Measurements from ENCODE around the gene MUSTN1.

MUSTN1 gene

GRCh38 chr3:52793702-52794611, 40.9 kb downstream of the MUSTN1 start:
- H3K36me3 ChIP-seq: peaks cover 0 to 6% (median 0%) of the 10 kb centered on the region in 3 donors

GRCh38 chr3:52792961-52793695, 41.7 kb downstream of the MUSTN1 start:
- TF ChIP-seq, protein P1, sequence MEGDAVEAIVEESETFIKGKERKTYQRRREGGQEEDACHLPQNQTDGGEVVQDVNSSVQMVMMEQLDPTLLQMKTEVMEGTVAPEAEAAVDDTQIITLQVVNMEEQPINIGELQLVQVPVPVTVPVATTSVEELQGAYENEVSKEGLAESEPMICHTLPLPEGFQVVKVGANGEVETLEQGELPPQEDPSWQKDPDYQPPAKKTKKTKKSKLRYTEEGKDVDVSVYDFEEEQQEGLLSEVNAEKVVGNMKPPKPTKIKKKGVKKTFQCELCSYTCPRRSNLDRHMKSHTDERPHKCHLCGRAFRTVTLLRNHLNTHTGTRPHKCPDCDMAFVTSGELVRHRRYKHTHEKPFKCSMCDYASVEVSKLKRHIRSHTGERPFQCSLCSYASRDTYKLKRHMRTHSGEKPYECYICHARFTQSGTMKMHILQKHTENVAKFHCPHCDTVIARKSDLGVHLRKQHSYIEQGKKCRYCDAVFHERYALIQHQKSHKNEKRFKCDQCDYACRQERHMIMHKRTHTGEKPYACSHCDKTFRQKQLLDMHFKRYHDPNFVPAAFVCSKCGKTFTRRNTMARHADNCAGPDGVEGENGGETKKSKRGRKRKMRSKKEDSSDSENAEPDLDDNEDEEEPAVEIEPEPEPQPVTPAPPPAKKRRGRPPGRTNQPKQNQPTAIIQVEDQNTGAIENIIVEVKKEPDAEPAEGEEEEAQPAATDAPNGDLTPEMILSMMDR (IDR thresholded peaks at IDR 0.05): no peak
- Histone ChIP-seq H3K4me3 (no peak overlapping the region), H3K4me1 (peaks cover 0 to 45% (median 31%) of the 10 kb centered on the region in 4 donors), H3K27ac (peak overlapping the region; percentile 83 to 88), H3K27me3 (no peaks in the 10 kb centered on the region), H3K36me3 (peaks cover 0 to 6% (median 0%) of the 10 kb centered on the region in 3 donors), H3K9me3 (no peaks in the 10 kb centered on the region)
- intact Hi-C loops (cut with DNase I; ENCODE audit: low total_unique reads): no loop called here
- DNase-seq: no peak

More at GRCh38 chr3:52793702-52794611, 40.9 kb downstream of the MUSTN1 start:
- Histone ChIP-seq H3K4me3 (peak overlapping the region in 1 of 2 donors; percentile 35), H3K27me3 (no peaks in the 10 kb centered on the region), H3K9me3 (no peaks in the 10 kb centered on the region), H3K4me1 (peaks cover 0 to 50% (median 37%) of the 10 kb centered on the region in 4 donors), H3K27ac (peak overlapping the region; percentile 83 to 88)
- no peak for DNase-seq
- intact Hi-C loops (cut with DNase I; ENCODE audit: low total_unique reads): no loop called here
- TF ChIP-seq, protein P1 (IDR thresholded peaks at IDR 0.05): no peak

GRCh38 chr3:52792413-52792812, 42.4 kb downstream of the MUSTN1 start:
- peak overlapping the region in 1 of 2 donors; percentile 88 for H3K27ac ChIP-seq

GRCh38 chr3:52791928-52792327, 42.9 kb downstream of the MUSTN1 start:
- DNase-seq: no peak
- no peaks in the 10 kb centered on the region for H3K9me3 ChIP-seq
- H3K27ac ChIP-seq: peak overlapping the region in 1 of 2 donors; percentile 88
- TF ChIP-seq, protein P1 (IDR thresholded peaks at IDR 0.05): no peak
- H3K36me3 ChIP-seq: peaks cover 0 to 2% (median 0%) of the 10 kb centered on the region in 3 donors
- intact Hi-C loops (cut with DNase I; ENCODE audit: low total_unique reads): no loop called here
- no peaks in the 10 kb centered on the region for H3K27me3 ChIP-seq
- H3K4me3 ChIP-seq: no peak overlapping the region
- peaks cover 0 to 49% (median 28%) of the 10 kb centered on the region in 4 donors for H3K4me1 ChIP-seq

More at GRCh38 chr3:52792413-52792812, 42.4 kb downstream of the MUSTN1 start:
- Histone ChIP-seq H3K9me3 (no peaks in the 10 kb centered on the region), H3K27me3 (no peaks in the 10 kb centered on the region), H3K36me3 (peaks cover 0 to 6% (median 0%) of the 10 kb centered on the region in 3 donors), H3K4me1 (peaks cover 0 to 46% (median 28%) of the 10 kb centered on the region in 4 donors), H3K4me3 (no peak overlapping the region)
- TF ChIP-seq, protein P1 (IDR thresholded peaks at IDR 0.05): no peak
- DNase-seq: no peak
- intact Hi-C loops (cut with DNase I; ENCODE audit: low total_unique reads): no loop called here

DNA sequence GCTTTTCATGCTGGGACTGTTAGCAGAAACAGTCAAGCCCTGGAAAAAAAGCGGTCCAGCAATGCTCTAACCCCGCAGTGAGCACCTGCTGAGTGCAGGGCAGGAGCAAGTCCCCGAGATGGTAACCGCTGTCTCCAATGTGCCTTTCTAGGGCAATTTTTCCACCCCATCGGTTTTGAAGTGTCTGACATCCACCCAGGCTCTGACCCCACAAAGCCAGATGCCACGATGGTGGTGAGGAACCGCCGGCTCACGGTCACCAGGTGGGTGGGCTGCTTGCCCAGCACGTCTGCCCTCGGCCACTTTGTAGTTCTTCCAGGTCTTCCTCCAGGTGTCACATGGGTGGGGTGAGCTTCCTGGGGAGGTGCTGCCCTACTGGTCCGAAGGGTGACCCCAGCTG, 43.5 kb downstream of the MUSTN1 start:
- no peak for DNase-seq
- Histone ChIP-seq H3K27ac (no peak overlapping the region), H3K4me1 (peaks cover 0 to 49% (median 28%) of the 10 kb centered on the region in 4 donors), H3K4me3 (no peak overlapping the region), H3K36me3 (no peaks in the 10 kb centered on the region), H3K27me3 (no peaks in the 10 kb centered on the region), H3K9me3 (no peaks in the 10 kb centered on the region)
- intact Hi-C loops (cut with DNase I; ENCODE audit: low total_unique reads): no loop called here
- TF ChIP-seq, protein P1 (IDR thresholded peaks at IDR 0.05): no peak

All from tibial artery (tissue), 4 donors.